ENCODE results near the gene ZBTB40. TPM values are rescaled to one million over a fixed set of nuclear protein-coding genes. Genes with fewer than 3 reads are reported as not detected.

ZBTB40 gene
- 10 to 100 TPM; 14.0 to 14.3 TPM for total RNA-seq

DNA sequence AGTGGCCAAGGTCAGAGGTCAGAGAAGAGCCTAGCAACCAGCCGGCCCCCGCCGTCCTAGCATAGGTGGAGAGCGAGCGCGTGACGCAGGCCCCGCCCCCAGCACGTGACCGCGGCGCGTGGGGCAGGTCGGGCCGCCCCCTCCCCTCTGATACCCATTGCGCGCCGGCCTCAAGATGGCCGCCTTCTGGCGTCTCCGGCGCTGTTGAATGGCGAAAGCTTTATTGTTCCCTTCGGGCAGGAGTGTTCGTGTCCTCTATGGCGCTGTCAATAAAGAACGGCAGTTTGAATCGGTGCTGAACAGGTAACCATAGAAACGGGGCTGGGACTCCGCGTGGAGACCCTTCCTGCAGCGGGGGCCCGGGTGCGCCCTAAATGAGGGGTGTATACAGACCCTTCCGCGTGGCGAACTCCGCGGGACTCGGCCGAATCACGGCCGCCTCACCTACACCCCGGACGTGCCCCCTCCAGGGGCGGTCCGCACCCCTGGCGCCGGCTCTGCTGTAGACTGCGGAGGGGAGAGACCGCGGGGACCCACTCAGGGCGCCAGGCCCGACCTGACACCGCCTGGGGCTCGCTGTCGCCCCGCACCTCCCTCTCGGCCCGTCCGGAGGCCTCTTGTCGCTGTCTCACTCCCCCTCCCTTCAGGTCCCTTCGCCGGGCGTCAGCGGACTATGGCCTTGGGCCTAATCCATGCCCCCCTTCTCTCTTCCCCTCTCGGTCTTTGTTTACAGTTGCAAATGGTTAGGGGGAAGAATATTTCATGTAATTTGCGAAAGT lies at the start of gene ZBTB40:
Gene ZBTB40 (plus strand): TSS at position 150 of the 779 bp plus-strand sequence. CDS start 38,098 bp downstream, outside the sequence.
- Mint-ChIP-seq H3K4me3 (peak within 1 kb of the TSS; percentile 81), H3K27ac (peak within 1 kb of the TSS; percentile 87), H3K4me1 (ENCODE audit: low read depth) (peaks cover 23% of the 10 kb centered on the region), H3K27me3 (no peaks in the 10 kb centered on the region), H3K36me3 (ENCODE audit: low read depth) (no peaks in the 10 kb centered on the region), H3K9me3 (no peaks in the 10 kb centered on the region)
- no peak for TF ChIP-seq CTCF (IDR thresholded peaks at IDR 0.05)
- POLR2A ChIA-PET, result interaction anchor here (2.1 kb wide), 1 partner anchor 21 kb away, joined by 6 read pairs; no protein-coding TSS in a partner anchor
- intact Hi-C loops (cut with micrococcal nuclease), result no loop called here
- CTCF ChIA-PET, result no interaction called here
- peak; percentile 97 for DNase-seq
- ATAC-seq, result peak; percentile 98

GRCh38 chr1:22402356-22403053 lies 49.1 kb upstream of the ZBTB40 start:
- Mint-ChIP-seq H3K36me3 (ENCODE audit: low read depth) (no peaks in the 10 kb centered on the region), H3K4me1 (ENCODE audit: low read depth) (peaks cover 18% of the 10 kb centered on the region), H3K27ac (no peak overlapping the region), H3K4me3 (no peak overlapping the region), H3K27me3 (peaks cover 52% of the 10 kb centered on the region), H3K9me3 (no peaks in the 10 kb centered on the region)
- ChIA-PET CTCF (interaction anchor here (1.4 kb wide), 1 partner anchor 14 kb away, joined by 5 read pairs; no protein-coding TSS in a partner anchor), POLR2A (no interaction called here)
- DNase-seq (no peak), ATAC-seq (no peak)
- intact Hi-C loops (cut with micrococcal nuclease), result no loop called here
- no peak for TF ChIP-seq CTCF (IDR thresholded peaks at IDR 0.05)

- no peaks in the 10 kb centered on the region for H3K9me3 Mint-ChIP-seq
- intact Hi-C loops (cut with micrococcal nuclease), result no loop called here
- ChIA-PET CTCF (no interaction called here), POLR2A (no interaction called here)
- DNase-seq, result no peak
- H3K4me1 Mint-ChIP-seq (ENCODE audit: low read depth), result peaks cover 1% of the 10 kb centered on the region
- no peak for ATAC-seq
- no peak overlapping the region for H3K27ac Mint-ChIP-seq
- no peak for TF ChIP-seq CTCF (IDR thresholded peaks at IDR 0.05)
- no peak overlapping the region for H3K4me3 Mint-ChIP-seq
- no peaks in the 10 kb centered on the region for H3K36me3 Mint-ChIP-seq (ENCODE audit: low read depth)
- peaks cover 44% of the 10 kb centered on the region for H3K27me3 Mint-ChIP-seq
These were observed 47.2 kb upstream of the ZBTB40 start for GRCh38 chr1:22404486-22404885.

- DNase-seq (no peak), ATAC-seq (no peak)
- Mint-ChIP-seq H3K27ac (no peak overlapping the region), H3K36me3 (ENCODE audit: low read depth) (no peaks in the 10 kb centered on the region), H3K9me3 (no peaks in the 10 kb centered on the region), H3K4me1 (ENCODE audit: low read depth) (no peaks in the 10 kb centered on the region), H3K27me3 (peaks cover 31% of the 10 kb centered on the region), H3K4me3 (no peak overlapping the region)
- CTCF ChIA-PET, result no interaction called here
- POLR2A ChIA-PET, result no interaction called here
- intact Hi-C loops (cut with micrococcal nuclease), result no loop called here
- TF ChIP-seq CTCF (IDR thresholded peaks at IDR 0.05), result no peak
These were observed 44.7 kb upstream of the ZBTB40 start for GRCh38 chr1:22406722-22407495.
